NCI-H2227 (cell line): ENCODE data around the gene CANX.
A peak's percentile ranks its signal among the peaks of the same experiment; 100 is the strongest.

ENCODE experiments used
- DNase-seq: peaks from one replicate; lab custom pipeline; 2025; ENCODE audit not compliant: unreplicated experiment; lab: John Stamatoyannopoulos, UW

Gene CANX

DNA sequence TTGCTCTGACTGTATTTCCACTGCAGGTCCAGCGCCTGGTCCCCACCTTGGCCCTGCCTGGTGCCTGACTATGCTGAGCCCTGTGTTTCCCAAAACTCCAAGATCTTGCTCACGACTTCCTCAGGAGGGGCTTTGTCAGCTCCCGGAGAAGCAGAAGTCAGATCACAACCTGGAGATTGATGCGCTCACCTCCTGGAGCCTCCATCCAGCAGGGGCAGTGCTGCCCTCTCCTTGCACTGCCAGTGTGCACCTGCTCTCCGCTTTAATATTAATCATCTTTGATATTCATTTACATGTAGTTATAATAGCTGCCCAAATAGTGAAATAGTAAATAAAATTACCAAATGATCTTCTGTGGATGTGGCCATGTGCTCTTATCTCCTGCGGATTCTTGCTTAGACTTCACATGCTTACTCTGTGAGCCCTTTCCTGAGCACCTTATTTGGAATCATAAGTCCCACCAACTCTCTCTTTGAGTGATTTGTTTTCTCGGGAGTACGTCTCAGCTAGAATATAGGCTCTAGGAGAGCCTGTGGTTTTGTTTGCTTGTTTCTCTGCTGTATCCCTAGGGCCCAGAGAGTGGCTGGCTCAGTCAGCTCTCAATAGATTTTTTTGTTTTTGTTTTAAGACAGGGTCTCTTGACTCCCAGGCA, 51.2 kb downstream of the CANX start:
- DNase-seq, result no peak

DNA sequence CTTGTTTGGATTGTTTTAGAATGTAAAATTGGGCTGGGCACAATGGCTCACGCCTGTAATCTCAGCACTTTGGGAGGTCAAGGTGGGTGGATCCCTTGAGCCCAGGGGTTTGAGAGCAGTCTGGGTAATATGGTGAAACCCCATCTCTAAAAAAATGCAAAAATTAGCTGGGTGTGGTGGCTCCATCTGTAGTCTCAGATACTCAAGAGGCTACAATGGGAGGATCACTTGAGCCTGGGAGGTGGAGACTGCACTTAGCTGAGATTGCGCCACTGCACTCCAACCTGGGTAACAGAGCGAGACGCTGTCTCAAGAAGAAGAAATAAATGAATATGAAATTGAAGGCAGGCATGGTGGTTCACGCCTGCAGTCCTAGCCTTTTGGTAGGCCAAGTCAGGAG, 55.2 kb downstream of the CANX start:
- peak; percentile 23 for DNase-seq

DNA sequence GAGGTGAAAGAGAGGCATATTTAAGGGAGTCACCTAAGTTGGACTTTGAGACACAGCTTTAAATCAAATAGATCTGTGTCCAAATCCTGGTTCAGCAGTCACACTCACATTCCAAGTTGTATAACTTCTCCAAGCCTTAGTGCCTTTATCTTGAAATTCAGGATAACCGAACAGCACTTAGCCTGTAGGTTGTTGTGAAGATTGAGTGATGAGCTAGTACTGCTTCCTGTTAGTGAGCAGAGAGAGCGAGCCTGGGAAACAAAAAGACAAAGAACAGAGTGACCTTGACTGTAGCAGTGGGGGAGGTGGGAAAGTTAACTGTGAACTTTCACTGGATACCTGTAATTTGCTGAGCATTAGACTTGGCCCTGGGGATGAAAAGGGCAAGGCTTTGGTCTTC, 56.3 kb downstream of the CANX start:
- DNase-seq, result no peak

DNA sequence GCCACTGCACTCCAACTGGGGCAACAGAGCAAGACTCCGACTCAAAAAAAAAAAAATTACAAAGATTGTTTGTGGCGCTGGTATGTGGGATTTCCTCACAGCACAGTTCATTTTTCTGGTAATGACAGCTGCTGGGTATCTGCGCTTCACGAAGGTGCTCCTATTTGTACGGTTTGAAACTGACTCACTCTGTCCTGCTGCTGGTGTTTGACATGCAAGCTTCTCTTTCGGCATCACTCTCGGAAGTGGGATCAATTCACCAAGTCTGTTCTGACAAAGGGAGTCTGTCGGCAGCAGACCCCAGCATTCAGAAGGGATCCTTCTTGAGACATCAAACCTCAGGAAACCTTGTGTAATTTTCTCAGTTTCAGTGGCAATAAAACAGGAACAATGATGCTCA, 60.2 kb downstream of the CANX start:
- DNase-seq, result no peak

DNA sequence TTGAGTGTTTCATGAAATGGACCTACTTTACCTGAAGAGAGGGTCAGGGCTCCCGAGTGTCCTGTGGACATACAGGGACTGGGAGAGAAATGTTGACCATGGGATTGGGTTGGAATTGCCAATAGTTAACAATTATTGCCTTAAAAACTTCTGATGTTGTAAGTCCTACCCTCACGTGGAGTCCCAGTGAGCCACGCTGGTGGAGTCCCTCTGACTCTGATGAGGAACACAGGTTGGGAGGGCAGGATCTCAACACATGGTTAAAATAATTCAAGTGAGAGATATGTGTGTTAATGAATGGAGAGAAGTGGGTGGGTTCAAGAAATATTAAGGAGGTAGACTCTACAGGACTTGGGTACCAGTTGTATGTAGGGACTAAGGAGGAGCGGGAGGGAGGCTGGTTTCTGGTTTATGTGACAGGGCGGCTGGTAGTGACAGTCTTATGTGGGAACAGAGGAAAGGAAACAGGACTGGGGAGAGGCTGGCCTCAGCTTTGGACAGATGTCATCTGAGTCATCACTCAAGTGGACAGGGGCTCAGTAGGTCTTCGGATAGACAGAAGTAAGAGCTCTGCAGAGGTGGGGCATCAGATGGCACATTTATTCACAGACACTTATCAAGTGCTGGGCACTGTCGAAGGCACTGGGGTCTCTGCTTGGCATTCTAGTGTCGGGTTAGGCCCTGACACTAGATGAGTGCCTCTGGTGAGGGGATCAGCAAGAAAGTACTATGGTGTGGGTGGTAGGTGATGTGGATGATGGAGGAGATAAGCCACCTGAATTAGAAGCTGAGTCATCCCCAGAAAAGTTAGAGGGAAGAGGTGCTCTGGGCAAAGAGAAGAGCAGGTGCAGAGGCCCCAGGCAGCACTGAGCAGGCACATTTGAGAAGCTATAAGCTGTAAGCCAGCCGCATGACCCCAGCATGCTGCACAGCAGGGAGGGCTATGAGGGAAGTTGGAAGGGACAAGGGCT, 61.1 kb downstream of the CANX start:
- DNase-seq, result no peak

DNA sequence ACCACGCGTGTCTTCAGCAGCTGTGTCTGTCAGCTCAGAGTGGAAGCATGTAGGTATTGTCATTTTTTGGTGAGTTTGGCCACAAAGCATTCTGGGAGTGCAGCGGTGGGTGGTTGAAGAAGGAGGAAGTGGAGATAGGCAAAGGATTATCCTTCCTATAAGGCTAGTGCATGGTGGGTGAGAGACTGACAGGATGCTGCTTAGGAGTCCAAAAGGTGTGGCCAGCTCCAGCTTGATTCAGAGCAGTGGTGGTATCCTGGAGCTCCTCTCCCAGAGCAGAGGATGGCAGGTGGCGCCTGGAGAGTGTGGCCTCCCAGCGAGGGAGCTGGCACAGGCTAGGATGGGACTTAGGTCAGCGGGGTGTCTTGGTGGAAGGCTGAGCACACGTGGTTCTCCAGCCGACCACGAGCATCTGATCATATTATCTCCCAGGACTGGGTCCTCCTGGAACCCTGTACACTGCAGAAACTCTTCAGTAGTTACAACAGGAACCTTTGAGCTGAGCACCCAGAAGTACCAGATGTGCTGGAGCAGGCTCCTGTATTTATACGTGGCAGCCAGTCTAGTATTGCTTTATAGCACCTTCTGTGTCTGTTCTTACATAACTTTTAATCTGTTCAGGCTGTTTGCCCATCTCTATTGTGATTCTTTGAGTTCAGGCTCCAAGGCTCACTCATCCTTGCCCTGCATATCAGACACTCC, 63.5 kb downstream of the CANX start:
- no peak for DNase-seq

DNA sequence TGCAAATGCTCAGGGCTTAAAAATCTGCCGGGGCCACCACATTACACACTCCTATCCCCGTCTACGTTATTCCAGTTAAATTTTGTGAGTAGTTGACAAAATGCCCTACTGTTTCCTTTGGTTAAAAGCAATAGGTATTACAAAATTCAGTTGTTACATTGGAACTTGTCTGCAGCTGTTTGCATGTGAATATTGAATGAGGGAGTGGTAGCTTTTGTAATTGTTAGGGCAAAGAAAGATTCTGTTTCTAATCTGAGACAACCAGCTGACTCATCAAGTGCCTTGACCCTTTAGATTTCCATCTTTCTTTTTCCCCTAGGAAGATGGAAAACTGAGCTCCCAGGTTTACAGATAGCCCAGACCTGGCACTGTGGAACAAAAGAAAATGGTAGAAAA, 64.0 kb downstream of the CANX start:
- no peak for DNase-seq

DNA sequence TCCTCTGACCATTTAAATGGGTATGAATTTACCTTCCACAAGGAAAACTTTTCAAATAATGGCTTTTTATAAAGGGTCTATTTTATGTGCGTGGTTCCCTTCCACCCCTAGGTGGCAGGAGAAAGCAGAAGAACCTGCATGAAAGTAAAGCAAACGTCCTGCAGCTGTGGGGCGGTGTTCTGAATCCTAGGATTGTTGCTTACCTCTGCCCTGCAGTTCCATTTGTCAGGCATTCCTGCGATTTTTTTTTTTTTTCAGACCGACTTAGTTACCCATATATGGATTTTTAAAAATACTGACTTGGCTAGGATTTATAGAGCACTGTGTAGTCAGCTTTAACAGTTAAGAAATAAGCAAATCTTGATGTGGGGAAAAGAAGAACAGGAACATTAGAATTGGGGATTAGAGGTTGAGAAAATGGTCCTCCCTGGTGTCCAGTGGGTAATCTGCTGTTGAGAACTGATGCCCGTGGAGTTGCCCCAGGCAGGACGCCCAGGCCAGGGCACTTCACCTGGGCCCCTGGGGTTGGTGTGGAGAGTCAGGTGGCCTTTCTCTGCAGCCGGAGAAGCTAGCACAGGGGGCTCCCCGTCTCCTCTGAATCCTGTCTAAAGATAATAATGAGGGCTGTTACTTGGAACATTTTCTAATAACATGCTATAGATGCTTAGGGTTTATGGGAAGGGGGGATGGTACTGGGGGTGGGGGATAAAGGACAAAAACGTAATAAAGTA, 64.6 kb downstream of the CANX start:
- DNase-seq, result peak; percentile 38

DNA sequence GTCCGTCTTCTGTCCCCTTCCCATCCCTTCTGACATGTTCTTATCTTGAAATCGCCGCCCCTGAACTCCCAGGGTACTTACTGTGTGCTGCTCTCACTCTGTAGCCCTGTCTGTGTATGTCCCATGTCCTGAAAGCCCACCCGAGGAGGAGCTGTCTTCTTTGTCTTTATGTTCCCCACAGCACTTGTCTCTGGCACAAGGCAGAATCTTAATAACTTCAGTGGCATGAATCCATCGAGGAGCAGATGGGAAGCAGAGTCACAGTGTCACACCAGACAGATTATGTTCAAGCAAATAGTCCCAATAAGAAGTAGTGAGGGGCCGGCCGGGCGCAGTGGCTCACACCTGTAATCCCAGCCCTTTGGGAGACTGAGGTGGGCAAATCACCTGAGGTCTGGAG, 65.3 kb downstream of the CANX start:
- no peak for DNase-seq

DNA sequence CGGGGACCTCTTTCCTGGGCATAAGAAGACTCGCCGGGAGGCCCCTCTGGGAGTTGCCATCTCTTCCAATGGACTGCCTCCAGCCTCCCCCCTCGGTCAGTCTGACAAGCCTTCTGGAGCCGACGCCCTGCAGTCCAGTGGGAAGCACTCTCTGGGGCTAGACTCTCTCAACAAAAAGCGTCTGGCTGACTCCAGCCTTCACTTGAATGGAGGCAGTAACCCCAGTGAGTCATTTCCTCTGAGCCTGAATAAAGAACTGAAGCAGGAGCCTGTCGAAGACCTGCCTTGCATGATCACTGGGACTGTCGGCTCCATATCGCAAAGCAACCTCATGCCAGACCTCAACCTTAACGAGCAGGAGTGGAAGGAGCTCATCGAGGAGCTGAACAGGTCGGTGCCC, 66.6 kb downstream of the CANX start:
- no peak for DNase-seq

DNA sequence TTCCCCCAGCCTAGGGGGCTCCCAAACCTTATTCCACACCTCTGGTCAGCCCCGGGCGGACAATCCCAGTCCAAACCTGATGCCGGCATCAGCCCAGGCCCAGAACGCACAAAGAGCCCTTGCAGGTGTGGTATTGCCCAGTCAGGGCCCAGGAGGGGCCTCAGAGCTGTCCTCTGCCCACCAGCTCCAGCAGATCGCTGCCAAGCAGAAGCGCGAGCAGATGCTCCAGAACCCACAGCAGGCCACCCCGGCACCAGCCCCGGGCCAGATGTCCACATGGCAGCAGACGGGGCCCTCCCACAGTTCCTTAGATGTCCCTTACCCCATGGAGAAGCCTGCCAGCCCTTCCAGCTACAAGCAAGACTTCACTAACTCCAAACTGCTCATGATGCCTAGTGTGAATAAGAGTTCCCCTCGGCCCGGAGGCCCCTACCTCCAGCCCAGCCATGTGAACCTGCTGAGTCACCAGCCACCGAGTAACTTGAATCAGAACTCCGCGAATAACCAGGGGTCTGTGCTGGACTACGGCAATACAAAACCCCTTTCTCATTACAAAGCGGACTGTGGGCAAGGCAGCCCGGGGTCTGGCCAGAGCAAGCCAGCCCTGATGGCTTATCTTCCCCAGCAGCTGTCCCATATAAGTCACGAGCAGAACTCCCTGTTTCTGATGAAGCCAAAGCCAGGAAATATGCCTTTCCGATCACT, 67.4 kb downstream of the CANX start:
- DNase-seq, result no peak

DNA sequence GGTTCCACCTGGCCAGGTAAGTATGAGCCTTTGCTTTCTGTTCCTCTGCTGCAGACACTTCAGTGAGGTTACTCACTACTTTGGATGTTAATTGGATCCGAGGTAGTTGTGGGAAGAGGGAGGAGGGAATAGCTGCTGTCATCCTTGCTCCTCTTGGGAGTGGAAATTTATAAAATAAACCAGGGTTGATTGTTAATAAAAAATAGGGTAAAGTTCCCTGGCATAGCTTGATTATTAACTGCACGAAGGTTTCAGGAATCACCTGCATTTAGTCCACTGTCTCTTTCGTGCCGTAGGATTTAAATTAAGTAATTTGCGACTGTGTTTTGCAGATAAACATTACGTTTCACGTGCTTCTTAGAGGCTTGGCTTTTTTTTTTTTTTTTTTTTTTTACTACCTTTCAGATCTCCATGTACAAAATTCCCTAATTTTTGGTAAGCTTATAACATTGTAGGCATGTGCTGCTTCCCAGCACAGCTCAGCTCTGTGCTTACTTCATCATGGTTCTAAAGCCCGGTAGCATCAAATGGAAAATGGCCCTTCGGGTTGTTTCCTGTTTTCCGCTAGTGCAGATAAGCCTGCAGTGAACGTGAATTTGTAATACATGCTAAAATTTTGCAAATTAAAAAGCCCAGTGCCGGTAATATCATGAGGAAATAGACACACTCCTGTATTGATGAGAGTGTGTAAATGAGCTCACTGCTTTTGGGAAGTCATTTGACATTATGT, 68.1 kb downstream of the CANX start:
- DNase-seq, result no peak

DNA sequence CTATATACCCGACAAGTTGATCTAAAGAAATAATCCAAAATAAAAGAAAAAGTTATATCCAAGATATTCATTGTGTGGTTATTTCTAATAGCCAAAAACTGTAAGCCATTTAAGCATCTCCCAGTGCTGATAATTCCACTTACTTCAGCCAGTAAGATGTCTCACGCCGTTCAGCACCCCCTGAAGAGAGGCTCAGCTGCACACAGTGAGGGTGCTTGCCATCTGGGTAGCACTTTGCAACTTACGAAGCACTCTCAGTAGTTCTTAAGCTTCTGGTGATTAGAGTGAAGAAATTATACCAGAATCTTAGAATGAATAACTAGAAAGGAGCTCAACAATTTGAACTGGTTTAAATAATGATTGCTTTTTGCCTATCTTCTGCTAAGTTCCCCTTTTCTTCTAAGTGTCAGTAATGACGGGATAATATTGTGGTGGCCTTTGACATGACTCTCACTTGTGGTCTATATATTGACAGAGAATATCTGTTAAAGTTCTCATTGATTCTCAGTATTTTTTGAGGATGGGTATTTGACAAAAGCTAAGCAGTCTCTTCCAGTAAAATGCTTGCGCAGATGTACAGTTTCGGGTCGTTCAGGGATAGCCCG, 68.8 kb downstream of the CANX start:
- no peak for DNase-seq

DNA sequence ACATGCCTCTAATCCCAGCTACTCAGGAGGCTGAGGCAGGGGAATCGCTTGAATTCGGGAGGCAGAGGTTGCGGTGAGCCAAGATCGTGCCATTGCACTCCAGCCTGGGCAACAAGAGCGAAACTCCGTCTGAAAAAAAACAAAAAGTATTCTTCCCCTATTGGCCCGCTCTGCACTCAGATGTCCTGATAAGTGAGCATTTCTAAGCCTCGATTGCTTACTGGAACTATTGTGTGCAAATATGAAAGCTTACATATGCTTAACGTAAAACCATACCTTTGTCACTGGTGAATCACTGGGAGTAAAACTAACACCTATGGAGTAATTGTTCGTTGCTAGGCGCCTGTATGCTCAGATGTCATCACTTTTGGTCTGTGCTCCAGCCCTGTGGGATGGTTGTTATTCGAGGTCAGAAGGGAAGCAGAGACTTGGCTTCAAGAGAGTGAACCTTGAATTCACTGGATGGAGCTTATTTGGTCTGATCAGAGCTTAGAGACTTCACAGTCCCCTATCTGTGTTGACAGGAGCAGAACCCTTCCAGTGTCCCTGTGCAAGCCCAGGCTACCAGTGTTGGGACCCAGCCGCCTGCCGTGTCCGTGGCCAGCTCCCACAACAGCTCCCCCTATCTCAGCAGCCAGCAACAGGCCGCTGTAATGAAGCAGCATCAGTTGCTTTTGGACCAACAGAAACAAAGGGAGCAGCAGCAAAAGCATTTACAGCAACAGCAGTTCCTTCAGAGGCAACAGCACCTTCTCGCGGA, 69.7 kb downstream of the CANX start:
- DNase-seq, result no peak

DNA sequence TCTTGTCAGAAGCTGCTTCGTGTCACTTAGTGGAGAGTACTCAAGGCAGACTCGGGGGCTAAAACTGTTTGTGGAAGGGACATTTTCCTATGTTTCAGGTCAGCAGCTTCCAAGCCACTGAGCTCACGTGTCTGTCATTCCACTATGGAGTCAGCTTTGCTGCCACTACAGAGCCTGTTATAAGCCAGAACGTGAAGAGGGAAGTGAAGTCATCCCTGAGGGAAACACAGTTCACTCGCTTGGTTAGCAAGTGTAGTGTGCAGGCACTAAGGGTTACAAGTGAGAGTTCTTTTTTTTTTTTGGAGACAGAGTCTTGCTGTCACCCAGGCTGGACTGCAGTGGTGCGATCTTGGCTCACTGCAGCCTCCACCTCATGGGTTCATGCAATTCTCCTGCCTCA, 70.5 kb downstream of the CANX start:
- no peak for DNase-seq

DNA sequence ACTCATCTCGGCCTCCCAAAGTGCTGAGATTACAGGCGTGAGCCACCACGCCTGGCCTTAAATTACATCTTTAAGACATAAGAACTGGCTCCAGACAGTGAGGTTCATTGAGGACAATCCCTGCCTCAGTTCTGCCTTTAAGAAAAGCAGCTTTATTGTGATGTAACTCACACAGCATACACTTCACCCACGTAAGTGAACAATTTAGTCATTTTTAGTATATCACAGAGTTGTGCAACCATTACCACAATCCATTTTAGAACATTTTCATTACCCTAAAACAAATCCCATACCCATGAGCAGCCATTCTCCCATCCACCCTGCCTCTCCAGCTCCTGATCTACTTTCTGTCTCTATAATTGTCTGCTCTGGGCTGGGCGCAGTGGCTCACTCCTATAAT, 71.0 kb downstream of the CANX start:
- no peak for DNase-seq

DNA sequence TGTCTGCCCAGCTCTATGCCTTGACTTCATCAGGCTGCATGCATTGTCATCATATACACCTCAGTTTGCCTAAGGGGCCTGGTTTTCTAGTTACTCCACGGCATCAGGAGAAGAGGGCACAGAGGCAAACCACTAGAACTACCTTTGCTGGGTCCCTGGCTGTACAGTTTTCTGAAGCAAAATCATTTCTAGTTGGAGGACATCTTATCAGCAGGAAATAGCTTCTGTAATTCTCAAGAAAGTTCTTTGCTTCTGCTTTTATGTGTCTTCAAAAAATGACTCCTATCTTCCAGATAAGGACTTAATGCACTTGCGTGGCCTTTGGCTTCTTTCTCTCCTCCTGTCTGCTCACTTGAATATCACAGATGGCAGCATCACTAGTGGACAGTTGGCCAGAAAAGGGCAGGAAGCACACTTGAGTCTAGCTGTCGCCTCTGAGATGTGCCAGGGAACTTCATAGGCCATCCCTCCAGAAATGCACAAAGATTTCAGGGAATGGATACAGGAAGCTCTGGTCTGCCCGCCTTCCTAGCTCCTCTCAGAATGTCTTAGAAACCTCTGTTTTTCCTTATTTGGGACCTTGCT, 72.6 kb downstream of the CANX start:
- no peak for DNase-seq

DNA sequence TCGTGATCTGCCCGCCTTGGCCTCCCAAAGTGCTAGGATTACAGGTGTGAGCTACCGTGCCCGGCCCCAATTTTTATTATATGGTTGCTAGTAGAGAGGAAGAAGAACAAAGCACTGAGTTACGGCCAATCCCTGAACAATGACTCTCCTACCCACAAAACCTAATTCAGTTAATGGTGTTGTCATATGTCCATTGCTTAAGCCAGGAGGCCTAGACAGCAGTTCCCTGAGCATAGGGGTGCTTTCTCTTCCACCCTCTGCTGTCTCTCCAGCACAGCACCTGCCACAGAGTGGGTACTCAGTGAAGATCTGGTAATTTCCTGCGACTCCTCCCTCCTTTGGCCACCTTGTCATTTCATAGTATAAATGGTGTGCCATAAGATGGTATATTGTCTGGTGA, 73.6 kb downstream of the CANX start:
- DNase-seq, result no peak

DNA sequence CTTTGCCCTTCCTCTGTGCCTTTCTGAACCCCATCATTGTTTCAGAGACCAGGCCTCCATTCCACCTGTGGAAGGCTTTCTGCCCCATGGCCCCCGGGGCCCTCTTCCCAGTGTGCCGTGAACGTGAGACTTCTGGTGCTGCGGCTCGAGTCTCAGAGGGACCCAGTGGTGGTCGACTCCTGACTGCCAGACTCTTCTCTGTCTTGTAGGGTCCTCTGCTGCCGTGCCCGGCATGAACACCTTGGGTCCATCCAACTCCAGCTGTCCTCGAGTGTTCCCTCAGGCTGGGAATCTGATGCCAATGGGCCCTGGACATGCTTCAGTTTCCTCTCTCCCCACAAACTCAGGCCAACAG, 74.9 kb downstream of the CANX start:
- DNase-seq, result no peak
